ENCODE measurements around the gene SATB2.

Gene SATB2

GRCh38 chr2:199329031-199329430 lies 128.7 kb downstream of the SATB2 start:
- FAIRE-seq: no peak
- no peak for DNase-seq (ENCODE audit: low spot score)

GRCh38 chr2:199325881-199326280 lies 131.9 kb downstream of the SATB2 start:
- no peak for DNase-seq (ENCODE audit: low spot score)
- no peak for FAIRE-seq

- DNase-seq (ENCODE audit: low spot score): no peak
- FAIRE-seq: no peak
Measured at GRCh38 chr2:199322151-199322550, 135.6 kb downstream of the SATB2 start.

- FAIRE-seq (no peak), DNase-seq (ENCODE audit: low spot score) (no peak)
Measured at GRCh38 chr2:199317646-199318045, 140.1 kb downstream of the SATB2 start.

- DNase-seq (ENCODE audit: low spot score) (no peak), FAIRE-seq (no peak)
Measured at GRCh38 chr2:199316851-199317250, 140.9 kb downstream of the SATB2 start.

GRCh38 chr2:199315299-199316179 lies 142.2 kb downstream of the SATB2 start:
- DNase-seq (ENCODE audit: low spot score): no peak
- no peak for FAIRE-seq

GRCh38 chr2:199312931-199313330 lies 144.8 kb downstream of the SATB2 start:
- DNase-seq (ENCODE audit: low spot score) (no peak), FAIRE-seq (no peak)

- no peak for FAIRE-seq
- DNase-seq (ENCODE audit: low spot score): no peak
Measured at GRCh38 chr2:199310771-199311585, 146.8 kb downstream of the SATB2 start.

- FAIRE-seq: no peak
- DNase-seq (ENCODE audit: low spot score): no peak
Measured at GRCh38 chr2:199309973-199310372, 147.8 kb downstream of the SATB2 start.

- FAIRE-seq (no peak), DNase-seq (ENCODE audit: low spot score) (no peak)
Measured at GRCh38 chr2:199309411-199309810, 148.3 kb downstream of the SATB2 start.

- FAIRE-seq (no peak), DNase-seq (ENCODE audit: low spot score) (no peak)
Measured at GRCh38 chr2:199308567-199308966, 149.2 kb downstream of the SATB2 start.

- FAIRE-seq (no peak), DNase-seq (ENCODE audit: low spot score) (no peak)
Measured at GRCh38 chr2:199307461-199307860, 150.3 kb downstream of the SATB2 start.

GRCh38 chr2:199306116-199306515 lies 151.6 kb downstream of the SATB2 start:
- DNase-seq (ENCODE audit: low spot score) (no peak), FAIRE-seq (no peak)

GRCh38 chr2:199303728-199304177 lies 154.0 kb downstream of the SATB2 start:
- DNase-seq (ENCODE audit: low spot score): peak; percentile 91
- peak; percentile 60 for FAIRE-seq

- no peak for FAIRE-seq
- no peak for DNase-seq (ENCODE audit: low spot score)
Measured at GRCh38 chr2:199302851-199303250, 154.9 kb downstream of the SATB2 start.

- DNase-seq (ENCODE audit: low spot score) (no peak), FAIRE-seq (no peak)
Measured at GRCh38 chr2:199288424-199288823, 169.3 kb downstream of the SATB2 start.

- no peak for FAIRE-seq
- no peak for DNase-seq (ENCODE audit: low spot score)
Measured at GRCh38 chr2:199282309-199282708, 175.4 kb downstream of the SATB2 start.

- FAIRE-seq: no peak
- DNase-seq (ENCODE audit: low spot score): no peak
Measured at GRCh38 chr2:199279146-199279545, 178.6 kb downstream of the SATB2 start.

- FAIRE-seq (no peak), DNase-seq (ENCODE audit: low spot score) (peak; percentile 27)
Measured at GRCh38 chr2:199278099-199278498, 179.6 kb downstream of the SATB2 start.

GRCh38 chr2:199273042-199273511 lies 184.7 kb downstream of the SATB2 start:
- DNase-seq (ENCODE audit: low spot score) (no peak), FAIRE-seq (no peak)

- DNase-seq (ENCODE audit: low spot score) (no peak), FAIRE-seq (no peak)
Measured at GRCh38 chr2:199261936-199262335, 195.8 kb downstream of the SATB2 start.

- DNase-seq (ENCODE audit: low spot score) (no peak), FAIRE-seq (no peak)
Measured at GRCh38 chr2:199261239-199261638, 196.5 kb downstream of the SATB2 start.

Measured in RCC 7860 (cell line).